ENCODE results near the gene CD80.
A peak's percentile ranks its signal among the peaks of the same experiment; 100 is the strongest.

Gene CD80

GRCh38 chr3:119542168-119542767, 17.1 kb downstream of the CD80 start:
- DNase-seq = no peak

DNA sequence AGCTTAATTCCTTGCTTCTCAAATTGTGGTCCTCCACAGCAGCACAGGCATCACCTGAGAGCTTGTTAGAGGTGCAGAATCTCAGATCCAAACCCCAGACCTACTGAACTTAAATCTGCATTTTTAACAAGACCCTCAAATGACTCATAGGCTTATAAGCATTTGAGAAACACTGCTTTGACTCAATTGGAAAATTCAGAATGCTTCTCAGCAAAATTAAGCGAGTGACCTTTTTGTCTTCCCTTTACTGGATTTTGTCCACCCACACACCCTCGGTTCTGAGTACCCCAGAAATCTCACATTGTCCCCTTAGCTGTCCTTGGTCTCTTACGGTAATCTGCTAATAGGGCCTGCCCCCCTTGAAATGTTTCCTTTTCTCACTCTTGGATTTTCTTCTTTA, 17.9 kb downstream of the CD80 start:
- no peak for DNase-seq

DNA sequence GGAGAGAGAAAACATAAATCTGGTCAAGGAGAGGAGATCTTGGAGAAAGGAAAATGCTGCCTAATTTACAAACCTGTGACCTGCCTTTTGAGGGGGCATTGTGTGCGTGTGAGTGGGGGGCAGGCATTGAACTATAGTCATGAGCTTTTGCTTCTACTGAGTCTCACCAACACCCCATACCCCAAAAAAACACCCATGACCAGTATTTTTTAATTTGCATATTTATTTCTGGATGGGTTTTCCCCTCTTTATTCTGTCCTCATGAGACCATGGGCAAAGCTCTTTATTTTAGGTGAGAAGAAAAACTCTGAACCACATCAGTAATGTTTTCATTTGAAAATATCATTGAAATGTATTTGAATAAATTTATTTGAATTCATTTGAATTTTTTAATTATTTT, 20.6 kb downstream of the CD80 start:
- no peak for DNase-seq

- DNase-seq = no peak
Measured at GRCh38 chr3:119536757-119537156, 22.7 kb downstream of the CD80 start.

DNA sequence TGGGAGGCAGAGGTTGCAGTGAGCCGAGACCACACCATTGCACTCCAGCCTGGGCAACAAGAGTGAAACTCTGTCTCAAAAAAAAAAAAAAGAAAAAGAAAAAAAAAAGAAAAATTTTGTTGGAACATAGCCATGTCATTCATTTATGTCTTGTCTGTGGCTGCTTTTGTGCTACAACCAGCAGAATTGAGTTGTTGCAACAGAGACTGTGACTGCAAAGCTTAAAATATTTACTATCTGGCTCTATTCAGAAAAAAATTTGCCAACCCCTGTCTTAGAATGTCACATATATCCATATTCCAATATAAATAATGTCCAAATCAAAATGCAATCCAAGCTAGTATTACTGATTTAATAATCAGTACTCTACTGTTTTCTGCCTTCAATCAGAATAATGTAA, 25.1 kb downstream of the CD80 start:
- no peak for DNase-seq

DNA sequence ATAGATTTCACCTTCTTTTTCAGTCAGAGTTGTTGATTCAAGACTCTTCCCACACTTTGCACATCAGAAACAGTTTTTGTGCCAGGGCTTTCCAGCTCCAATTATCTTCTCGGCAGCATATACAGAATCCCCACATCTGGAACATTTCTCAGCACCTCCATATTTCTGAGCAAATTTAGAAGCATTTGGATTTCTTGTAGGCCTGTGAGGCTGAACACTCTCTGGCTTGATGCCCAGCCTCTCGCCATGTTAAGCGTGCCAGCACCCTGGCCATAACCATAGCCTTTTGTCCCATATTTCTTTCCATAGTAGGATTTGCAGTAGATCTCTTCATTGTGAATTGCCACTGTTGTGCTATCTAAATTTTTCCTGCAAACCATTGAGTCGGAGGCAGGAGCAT, 28.3 kb downstream of the CD80 start:
- no peak for DNase-seq

- DNase-seq = no peak
Measured at GRCh38 chr3:119530456-119530855, 29.0 kb downstream of the CD80 start.

- DNase-seq = no peak
Measured at GRCh38 chr3:119529883-119530282, 29.5 kb downstream of the CD80 start.

- no peak for DNase-seq
Measured at GRCh38 chr3:119527714-119528113, 31.7 kb downstream of the CD80 start.

GRCh38 chr3:119524931-119525662, 34.3 kb downstream of the CD80 start:
- no peak for DNase-seq

DNA sequence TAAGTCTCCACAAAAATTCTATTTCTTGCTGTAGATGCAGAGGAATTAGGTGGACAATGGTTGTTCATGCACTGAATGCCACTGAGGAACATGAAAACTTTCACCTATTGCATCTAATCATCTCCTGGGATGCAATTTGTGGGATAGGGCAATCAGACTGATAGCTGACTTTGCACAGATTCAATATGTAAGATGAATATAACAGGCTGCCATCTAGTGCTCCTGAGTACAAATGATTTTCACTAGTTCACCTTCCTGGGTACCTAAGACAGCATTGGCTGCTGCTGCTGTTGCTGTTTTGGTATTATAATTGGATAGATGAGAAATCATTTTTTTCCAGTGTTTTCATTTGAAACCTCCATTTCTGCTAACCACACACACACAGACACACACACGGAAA, 41.4 kb downstream of the CD80 start:
- DNase-seq = no peak

GRCh38 chr3:119517112-119517511, 42.3 kb downstream of the CD80 start:
- no peak for DNase-seq

- DNase-seq = no peak
Measured at GRCh38 chr3:119514637-119515036, 44.8 kb downstream of the CD80 start.

- DNase-seq = no peak
Measured at GRCh38 chr3:119510690-119511089, 48.7 kb downstream of the CD80 start.

- DNase-seq = no peak
Measured at GRCh38 chr3:119508172-119508845, 51.1 kb downstream of the CD80 start.

- no peak for DNase-seq
Measured at GRCh38 chr3:119507404-119507803, 52.0 kb downstream of the CD80 start.

GRCh38 chr3:119506631-119507030, 52.8 kb downstream of the CD80 start:
- no peak for DNase-seq

DNA sequence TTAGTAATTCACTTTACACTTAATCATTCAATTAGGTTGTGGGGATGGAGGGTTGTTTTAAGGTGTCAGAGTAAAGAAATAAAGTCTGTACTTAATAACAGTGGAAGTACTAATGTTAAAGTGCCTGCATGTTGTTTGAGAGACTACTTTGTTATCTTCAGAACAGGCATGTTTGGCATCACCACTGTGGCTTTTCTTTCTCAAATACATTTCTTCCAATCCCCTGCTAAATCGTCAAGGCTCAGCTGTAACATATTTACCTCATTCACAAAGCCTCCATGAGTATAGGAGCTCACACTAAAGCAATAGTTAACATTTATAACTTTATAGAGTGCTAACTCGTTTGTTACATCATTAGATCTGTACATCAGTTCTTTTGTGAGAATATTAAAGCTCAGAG, 58.5 kb downstream of the CD80 start:
- no peak for DNase-seq

DNA sequence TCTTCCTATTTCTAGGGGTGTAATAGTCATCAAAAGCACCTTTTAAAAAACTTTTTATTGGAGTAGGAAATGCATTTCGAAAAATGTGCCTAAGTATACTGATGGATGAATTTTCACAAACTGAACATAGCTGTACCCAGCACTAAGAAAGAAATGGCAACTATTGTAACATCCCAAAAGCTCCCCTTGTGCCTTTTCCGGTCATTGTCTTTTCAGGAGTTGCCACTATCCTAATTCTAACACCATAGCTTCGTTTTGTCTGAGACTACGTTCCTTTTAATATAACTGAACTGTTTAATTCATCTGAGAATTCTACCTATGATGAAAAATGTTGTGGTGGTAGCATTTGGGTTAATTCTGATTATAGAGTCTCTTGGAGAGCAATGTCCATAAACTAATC, 59.1 kb downstream of the CD80 start:
- no peak for DNase-seq

DNA sequence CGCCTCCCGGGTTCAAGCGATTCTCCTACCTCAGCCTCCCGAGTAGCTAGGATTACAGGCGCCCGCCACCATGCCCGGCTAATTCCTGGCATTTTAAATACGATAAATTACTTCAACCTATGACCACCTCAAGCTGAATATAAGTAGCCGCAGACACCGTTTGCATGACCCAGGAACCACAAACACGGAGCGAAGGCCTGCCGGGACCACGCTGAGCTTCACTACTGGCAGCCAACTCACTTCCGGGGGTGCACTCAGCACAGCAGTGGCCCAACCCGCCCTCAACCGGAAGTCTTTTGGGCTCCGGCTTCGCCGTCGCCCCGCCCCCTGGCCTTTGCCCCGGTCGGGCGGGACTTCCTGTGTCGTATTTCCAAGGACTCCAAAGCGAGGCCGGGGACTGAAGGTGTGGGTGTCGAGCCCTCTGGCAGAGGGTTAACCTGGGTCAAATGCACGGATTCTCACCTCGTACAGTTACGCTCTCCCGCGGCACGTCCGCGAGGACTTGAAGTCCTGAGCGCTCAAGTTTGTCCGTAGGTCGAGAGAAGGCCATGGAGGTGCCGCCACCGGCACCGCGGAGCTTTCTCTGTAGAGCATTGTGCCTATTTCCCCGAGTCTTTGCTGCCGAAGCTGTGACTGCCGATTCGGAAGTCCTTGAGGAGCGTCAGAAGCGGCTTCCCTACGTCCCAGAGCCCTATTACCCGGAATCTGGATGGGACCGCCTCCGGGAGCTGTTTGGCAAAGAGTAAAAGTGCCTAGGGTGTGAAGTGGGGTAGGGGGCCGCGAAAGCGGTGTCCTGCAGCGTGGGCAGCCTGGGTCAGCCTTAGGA, 61.0 kb downstream of the CD80 start, which contains the start of gene TIMMDC1:
Gene TIMMDC1 (plus strand): TSS at position 362 of the 826 bp plus-strand sequence. CDS start 187 bp downstream, at position 549.
- DNase-seq = peak; percentile 99

- DNase-seq = peak; percentile 20
Measured at GRCh38 chr3:119497820-119498185, 61.6 kb downstream of the CD80 start.

DNA sequence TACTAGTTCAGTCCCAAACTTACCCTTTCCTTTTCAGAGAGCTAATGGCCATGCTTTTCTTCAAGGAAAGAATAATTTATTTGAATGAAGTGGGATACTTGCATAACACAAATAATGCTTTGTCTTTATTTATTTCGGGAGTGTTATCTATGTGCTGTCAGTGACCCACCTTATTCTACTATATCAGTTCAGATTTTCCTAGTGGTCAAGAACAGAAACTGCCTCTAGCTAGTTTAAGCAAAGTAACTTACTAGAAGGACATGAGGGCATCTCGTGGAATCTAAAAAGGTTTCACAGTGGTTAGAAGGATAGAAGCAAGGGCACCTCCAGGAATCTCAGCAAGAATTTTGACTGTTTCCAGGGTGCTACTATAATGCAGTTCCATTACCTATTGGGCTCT, 64.8 kb downstream of the CD80 start:
- DNase-seq = no peak

DNA sequence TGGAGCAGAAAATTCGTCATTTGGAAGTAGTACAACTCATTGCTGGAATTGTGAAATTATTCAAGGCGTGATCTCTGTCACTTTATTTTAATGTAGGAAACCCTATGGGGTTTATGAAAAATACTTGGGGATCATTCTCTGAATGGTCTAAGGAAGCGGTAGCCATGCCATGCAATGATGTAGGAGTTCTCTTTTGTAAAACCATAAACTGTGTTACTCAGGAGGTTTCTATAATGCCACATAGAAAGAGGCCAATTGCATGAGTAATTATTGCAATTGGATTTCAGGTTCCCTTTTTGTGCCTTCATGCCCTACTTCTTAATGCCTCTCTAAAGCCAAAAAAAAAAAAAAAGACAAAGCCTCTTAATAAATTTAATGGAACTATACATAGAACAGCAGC, 66.6 kb downstream of the CD80 start:
- no peak for DNase-seq

Measured in NCI-H1105 treated with DMSO at 0.1 percent for 48 hours (cell line).